GM12865 (cell line): Measurements from ENCODE around the gene RNU6-7.

Experiments
- DNase-seq: peaks from one replicate; pipeline ENCODE4 v3.0.0; 2010; ENCODE audit warnings: low read depth
- H3K4me3 ChIP-seq: 2 replicates; pipeline ENCODE4 v1.5.1; 2011; ENCODE audit warnings: mild to moderate bottlenecking, low read depth, low read length, control low read depth
- CTCF ChIP-seq: IDR thresholded peaks from 2 replicates; pipeline ENCODE4 v1.5.1; 2011; ENCODE audit warnings: low read length, control low read depth, low read depth, inconsistent platforms; ENCODE audit not compliant: insufficient read depth; ENCODE audit errors: missing control alignments

RNU6-7 gene

GRCh38 chr14:32183151-32184058, 18.4 kb upstream of the RNU6-7 start:
- DNase-seq: no peak
- no peak overlapping the region for H3K4me3 ChIP-seq
- no peak for TF ChIP-seq CTCF

GRCh38 chr14:32185097-32185496, 16.7 kb upstream of the RNU6-7 start:
- no peak overlapping the region for H3K4me3 ChIP-seq
- TF ChIP-seq CTCF: no peak
- DNase-seq: no peak

- peak; percentile 17 for DNase-seq
- no peak overlapping the region for H3K4me3 ChIP-seq
- TF ChIP-seq CTCF: no peak
These were observed 15.6 kb upstream of the RNU6-7 start for GRCh38 chr14:32186248-32186647.

- TF ChIP-seq CTCF: no peak
- no peak for DNase-seq
These were observed 12.0 kb upstream of the RNU6-7 start for GRCh38 chr14:32189811-32190210.

GRCh38 chr14:32190673-32191072, 11.2 kb upstream of the RNU6-7 start:
- no peak for DNase-seq
- no peak for TF ChIP-seq CTCF
- no peak overlapping the region for H3K4me3 ChIP-seq

More at GRCh38 chr14:32189811-32190210, 12.0 kb upstream of the RNU6-7 start:
- no peak overlapping the region for H3K4me3 ChIP-seq

- DNase-seq: no peak
- no peak overlapping the region for H3K4me3 ChIP-seq
- no peak for TF ChIP-seq CTCF
These were observed 9.0 kb upstream of the RNU6-7 start for GRCh38 chr14:32192712-32193373.
